ENCODE results near the gene CDK2.
A peak's percentile ranks its signal among the peaks of the same experiment; 100 is the strongest.

The CDK2 gene

GRCh38 chr12:55927588-55928502 is 38.8 kb upstream of the CDK2 start, which contains the start of gene PYM1:
Gene PYM1, minus strand, starts transcription at chr12:55927894. Its CDS starts 133 bp downstream, at chr12:55927761.
- TF ChIP-seq, protein P1, sequence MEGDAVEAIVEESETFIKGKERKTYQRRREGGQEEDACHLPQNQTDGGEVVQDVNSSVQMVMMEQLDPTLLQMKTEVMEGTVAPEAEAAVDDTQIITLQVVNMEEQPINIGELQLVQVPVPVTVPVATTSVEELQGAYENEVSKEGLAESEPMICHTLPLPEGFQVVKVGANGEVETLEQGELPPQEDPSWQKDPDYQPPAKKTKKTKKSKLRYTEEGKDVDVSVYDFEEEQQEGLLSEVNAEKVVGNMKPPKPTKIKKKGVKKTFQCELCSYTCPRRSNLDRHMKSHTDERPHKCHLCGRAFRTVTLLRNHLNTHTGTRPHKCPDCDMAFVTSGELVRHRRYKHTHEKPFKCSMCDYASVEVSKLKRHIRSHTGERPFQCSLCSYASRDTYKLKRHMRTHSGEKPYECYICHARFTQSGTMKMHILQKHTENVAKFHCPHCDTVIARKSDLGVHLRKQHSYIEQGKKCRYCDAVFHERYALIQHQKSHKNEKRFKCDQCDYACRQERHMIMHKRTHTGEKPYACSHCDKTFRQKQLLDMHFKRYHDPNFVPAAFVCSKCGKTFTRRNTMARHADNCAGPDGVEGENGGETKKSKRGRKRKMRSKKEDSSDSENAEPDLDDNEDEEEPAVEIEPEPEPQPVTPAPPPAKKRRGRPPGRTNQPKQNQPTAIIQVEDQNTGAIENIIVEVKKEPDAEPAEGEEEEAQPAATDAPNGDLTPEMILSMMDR (IDR thresholded peaks at IDR 0.05; ENCODE audit: insufficient read depth, low read depth, low read length, missing control alignments): no peak
- DNase-seq (ENCODE audit: low read depth): peak; percentile 95
- peak within 1 kb of the TSS; percentile 79 for H3K4me3 ChIP-seq (ENCODE audit: low read depth, low read length)

- DNase-seq (ENCODE audit: low read depth): peak; percentile 92
- peak overlapping the region; percentile 79 for H3K4me3 ChIP-seq (ENCODE audit: low read depth, low read length)
- TF ChIP-seq, protein P1 (IDR thresholded peaks at IDR 0.05; ENCODE audit: insufficient read depth, low read depth, low read length, missing control alignments): no peak
Measured at GRCh38 chr12:55929306-55929791, 37.3 kb upstream of the CDK2 start.

- peak within 1 kb of the TSS; percentile 82 for H3K4me3 ChIP-seq (ENCODE audit: low read depth, low read length)
- TF ChIP-seq, protein P1 (IDR thresholded peaks at IDR 0.05; ENCODE audit: insufficient read depth, low read depth, low read length, missing control alignments): peak; percentile 62
- peak; percentile 73 for DNase-seq (ENCODE audit: low read depth)
Measured at GRCh38 chr12:55930771-55931316, 35.8 kb upstream of the CDK2 start, which contains the start of gene DGKA. Gene DGKA, plus strand, starts transcription at chr12:55931162. Its CDS starts 5,342 bp downstream, at chr12:55936504.

DNA sequence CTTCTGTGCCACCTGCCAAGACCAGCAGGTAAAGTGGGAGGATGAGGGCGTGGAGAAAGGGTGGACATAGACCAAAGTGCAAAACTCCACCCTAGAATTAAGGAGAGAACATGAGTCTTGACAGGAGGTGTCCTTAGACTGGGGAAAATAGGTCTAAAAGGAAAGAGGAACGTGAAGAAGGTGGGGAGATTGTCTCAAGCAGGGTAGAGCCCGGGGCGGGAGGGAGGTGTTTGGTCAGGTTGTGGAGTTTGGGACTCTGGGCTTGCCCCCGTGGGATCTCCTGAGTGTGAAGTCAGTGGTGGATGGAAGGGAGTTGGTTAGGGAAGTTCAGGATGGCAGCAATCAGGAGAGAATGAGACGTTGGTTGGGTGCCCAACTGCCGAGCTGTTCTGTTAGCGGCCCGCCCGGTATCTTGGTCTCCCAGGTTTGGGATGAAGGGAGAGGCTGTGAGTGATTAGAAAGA is 35.3 kb upstream of the CDK2 start:
- peak overlapping the region; percentile 82 for H3K4me3 ChIP-seq (ENCODE audit: low read depth, low read length)
- TF ChIP-seq, protein P1 (IDR thresholded peaks at IDR 0.05; ENCODE audit: insufficient read depth, low read depth, low read length, missing control alignments): no peak
- no peak for DNase-seq (ENCODE audit: low read depth)

GRCh38 chr12:55931780-55932550 is 34.7 kb upstream of the CDK2 start:
- TF ChIP-seq, protein P1 (IDR thresholded peaks at IDR 0.05; ENCODE audit: insufficient read depth, low read depth, low read length, missing control alignments): no peak
- DNase-seq (ENCODE audit: low read depth): peak; percentile 45
- peak overlapping the region; percentile 82 for H3K4me3 ChIP-seq (ENCODE audit: low read depth, low read length)

DNA sequence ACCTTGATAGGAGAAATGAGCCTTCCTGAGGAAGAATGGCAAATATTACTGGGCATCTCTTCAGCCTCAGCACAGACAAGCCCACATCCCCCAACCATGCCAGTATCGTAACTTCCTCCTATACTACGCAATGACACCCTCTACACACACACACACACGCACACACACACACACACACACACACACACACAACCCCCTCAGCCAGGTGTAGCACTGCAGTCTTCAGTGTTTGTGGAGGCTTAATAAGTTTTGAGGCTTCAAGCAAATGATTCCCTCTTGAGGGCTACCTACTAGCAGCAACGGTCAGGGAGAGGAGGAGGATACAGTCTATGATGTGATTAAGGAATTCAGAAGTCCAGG is 34.1 kb upstream of the CDK2 start:
- H3K4me3 ChIP-seq (ENCODE audit: low read depth, low read length): peak overlapping the region; percentile 82
- peak; percentile 36 for DNase-seq (ENCODE audit: low read depth)
- TF ChIP-seq, protein P1 (IDR thresholded peaks at IDR 0.05; ENCODE audit: insufficient read depth, low read depth, low read length, missing control alignments): no peak

All from GM12865 (cell line).